ENCODE measurements around the gene TSHZ3. TPM values are rescaled to one million over a fixed set of nuclear protein-coding genes. Genes with fewer than 3 reads are reported as not detected.

Gene TSHZ3
- total RNA-seq, 1 experiment from 2014 or later = 5.4 TPM

DNA sequence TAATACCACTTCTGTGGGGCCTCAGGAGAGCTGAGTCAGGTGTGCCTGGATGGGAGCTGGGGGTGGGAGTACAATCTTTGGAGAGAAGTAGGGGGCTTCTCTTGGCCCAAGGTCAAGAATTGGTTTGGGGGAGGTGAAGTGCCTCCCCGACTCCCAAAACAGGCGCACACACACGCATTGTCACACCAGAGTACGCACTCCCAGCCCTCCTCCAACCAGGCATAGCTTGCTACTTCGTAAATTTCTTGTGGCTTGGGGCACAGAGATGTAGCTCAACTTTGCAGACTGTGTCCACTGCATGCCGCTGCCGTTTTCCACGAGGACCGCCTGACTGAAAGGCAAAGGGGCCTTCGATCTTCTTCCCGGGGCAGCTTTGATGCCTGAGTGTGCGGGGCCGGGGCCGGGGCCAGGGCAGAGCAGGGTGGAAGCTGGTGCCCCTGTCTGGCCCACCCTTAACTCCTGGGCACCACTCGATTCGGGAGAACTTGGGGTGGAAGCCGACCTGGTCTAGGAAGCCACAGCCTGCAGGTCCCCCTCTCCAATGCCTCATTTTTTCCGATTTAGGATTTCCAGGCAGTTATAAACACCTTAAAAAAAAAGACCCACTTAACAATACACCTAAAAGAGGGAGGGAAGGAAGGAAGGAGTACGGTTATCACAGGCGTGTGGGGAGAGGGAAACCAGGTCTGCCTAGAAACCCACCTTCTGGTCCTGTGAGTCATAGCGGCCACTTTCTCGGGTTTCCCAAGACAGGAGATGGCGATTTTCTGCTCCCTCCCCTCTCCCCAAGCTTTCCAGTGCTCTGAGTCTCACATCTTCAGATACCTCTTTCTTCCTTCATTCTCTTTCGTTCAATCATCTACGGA lies 5.8 kb upstream of the TSHZ3 start:
- DNase-seq (ENCODE audit: low spot score) = no peak

DNA sequence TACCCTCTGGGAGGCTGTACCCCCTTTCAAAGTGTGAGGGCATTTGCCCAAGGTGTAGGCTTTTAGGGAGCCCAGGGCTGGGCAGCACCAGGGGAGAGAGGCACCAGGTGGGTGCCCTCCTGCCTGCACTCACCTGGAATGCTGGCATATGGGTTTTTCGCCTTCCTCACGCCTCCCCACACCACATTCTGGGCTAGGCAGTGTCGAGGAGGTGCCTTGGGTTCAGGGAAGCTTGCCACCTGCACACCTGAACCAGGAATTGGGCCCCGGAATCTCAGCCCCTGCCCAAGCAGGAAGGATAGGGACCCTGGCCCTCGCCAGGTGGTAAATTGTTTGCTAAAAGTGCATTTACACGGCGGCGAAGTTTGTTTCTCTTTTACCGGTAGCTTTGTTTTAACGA lies 5.1 kb upstream of the TSHZ3 start:
- no peak for DNase-seq (ENCODE audit: low spot score)

DNA sequence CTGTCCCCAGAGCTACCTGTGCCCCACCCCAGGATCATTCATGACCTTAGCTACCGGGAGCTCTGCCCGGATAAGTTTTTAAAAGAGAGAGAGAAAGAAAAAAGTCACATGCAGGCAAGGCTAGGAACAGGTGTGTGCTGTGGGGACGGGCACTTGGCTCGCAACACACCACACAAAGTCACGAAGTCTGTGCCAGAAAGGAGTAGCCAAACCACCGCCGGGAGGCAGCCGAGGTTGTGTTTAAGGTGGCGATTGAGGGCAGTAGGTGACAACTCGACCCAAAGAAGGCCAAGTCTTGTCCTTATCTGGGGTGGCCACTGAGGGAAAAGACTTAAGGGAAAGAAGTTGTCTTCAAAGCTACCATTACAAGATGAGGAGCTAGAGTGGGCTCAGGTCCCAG lies 4.6 kb upstream of the TSHZ3 start:
- no peak for DNase-seq (ENCODE audit: low spot score)

DNA sequence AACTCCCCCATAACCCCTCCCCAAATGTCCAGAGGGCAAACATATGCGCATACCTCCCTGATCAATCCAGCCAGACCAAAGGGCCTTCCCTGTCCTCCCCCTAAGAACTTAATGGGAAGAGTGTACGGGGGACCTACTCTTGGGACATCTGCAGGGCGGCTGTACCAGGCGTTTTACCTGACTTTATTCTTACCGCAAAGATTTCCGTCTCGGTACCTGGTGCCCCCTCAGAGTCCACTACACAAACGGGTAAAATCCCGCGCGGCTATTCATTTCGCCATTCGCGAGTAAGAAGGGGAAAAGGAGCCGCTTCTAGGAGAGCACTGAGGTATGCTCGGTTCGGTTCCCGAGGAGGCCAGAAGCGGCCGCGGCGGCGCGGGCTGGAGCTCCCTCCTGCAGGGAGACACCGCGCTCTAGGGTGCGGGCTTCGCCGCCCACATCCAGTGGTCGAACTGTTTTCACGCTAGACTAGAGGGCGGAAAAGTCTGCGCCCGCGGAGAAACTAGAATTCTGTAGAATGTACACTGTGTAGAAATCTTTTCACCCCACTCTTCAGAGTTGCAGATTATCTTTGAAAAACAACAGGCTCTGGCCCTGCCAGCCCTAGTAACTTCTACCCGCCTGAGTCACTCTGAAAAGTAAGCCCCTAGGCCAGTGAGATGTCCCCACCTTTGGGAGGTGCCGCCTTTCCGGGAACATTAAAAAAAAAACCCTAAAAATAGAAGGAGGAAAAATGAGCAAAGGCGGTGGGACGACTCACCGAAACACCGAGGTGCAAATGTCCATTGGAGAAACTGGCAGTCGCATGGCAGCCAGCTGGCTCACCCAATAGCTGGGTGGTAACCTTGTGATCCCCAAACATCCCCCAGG lies 3.8 kb upstream of the TSHZ3 start:
- DNase-seq (ENCODE audit: low spot score) = no peak

DNA sequence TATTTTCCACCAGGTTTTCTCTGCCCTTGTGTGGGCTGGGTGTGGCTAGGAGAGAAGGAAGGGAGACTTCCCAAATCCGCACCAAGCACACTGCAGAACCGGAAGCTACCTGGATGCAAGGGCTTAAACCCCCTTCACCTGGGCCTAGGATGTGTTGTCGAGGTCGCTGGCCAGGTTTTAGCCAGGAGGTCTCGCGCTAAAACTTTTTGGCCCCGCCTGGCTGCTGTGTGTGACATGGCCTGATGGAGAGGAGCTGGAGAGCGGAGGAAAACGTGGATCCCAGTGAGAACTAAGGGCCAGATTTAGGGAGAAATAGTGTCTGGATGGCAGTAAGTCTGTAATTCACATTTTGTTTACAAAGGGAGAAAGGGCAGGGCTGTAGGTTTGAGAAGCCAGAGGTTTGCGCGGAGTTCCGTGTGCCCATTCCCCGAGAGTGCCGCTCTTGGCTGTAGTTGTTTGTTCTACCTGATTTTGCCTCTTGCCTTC lies 3.1 kb upstream of the TSHZ3 start:
- no peak for DNase-seq (ENCODE audit: low spot score)

DNA sequence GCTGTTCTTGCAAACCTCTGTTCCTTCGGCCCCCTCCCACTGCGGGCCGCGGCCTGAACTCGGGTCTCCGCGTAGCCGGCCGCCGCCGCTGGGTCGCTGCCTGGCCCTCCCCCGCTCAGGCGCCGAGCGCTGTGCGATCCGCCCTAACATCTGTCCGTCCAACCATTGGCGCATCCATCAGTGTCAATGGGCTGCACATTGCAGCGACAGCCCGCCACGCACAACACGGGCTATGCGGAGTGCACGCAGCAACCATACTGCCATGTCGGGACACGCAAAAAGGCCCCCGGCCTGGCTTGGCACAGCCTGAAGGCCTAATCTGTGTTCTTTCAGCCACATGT lies 2.6 kb upstream of the TSHZ3 start:
- DNase-seq (ENCODE audit: low spot score) = no peak

DNA sequence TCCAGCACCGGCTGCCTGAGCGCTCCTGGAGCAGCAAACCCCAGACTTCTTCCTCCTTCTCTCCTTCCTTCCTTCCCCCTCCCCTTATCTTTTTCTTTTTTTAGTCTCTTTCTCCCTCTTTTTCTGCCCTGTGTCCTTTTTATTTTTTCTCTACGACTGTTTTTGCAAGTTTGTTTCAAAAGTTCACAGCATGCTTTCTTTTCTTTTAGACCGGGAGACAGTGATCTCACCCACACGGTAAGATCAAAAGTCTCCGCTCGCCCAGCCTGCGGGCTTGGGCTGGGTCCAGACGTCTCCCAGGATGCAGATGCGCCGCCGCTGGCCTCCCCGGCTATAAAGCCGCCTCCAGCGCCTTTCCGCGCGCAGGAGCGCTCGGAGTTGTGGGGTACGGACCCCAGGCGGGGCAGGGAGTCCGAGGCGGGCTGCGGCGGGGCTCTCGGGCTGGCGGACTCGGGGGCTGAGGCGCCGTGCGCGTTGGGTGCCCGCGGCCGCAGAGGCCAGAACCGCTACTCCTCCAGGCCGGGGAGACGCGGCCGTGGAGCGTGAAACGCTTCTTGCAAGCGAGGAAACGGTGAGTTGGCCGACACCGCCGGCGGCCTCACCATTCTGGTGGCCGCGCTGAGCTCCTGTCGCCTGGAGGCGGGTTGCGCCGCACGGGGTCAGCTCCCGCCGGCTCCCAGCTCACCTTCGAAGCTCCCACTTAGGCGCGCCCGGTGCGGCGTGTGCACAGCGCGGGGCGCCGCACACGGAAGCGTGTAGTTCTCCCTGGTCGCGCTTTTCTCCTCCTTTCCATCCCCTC lies 2.0 kb upstream of the TSHZ3 start:
- DNase-seq (ENCODE audit: low spot score) = peak; percentile 41

DNA sequence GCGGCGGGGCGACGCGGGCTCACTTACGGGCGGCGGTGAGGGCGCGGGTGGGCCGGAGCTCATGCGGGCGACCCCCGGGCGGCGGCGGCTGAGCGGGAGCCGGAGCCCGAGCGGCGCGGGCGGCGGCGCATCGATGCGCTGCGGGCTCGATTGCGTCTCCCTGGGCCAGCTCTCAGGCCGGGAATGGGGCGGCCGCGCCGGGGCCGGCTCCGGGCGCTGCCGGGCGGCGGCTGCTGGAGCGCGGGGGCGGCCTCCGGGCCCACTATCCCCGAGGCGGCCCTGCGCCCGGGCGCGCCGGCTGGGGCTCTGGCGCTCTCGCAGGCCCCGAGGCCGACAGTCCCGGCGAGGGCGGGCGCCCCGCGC lies 1.4 kb upstream of the TSHZ3 start:
- DNase-seq (ENCODE audit: low spot score) = peak; percentile 27

DNA sequence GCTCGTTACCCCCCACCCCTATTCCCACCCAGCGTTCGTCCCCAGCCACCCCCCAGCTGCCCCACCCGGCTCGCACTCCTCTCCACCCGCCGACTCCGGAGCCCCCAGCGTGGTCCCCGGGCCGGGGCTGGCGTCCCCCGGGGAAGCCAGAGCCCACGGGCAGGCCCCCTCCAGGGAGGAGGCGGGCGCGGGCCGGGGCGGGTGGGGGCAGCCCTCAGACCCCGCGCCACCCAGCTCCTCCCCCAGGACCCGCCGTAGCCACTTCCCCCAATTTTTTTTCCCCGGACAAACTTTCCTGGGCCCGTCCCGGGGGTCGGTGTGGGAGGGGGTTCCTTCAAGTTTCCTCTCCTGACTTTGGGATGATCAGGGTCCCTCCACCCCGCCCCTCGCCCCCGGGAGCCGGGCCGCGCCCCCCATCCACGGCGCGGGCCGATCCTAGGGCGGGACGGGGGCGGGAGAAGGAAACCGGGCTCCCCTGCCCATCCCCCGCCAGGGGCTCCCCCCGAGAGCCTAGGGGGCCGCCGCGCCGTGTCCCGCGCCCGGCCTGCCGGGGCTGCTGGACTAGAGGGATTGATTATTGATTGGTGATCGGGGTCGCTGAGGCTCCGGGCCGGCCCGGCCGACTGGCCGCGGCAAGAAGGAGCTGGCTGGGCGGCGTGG lies 927 bp upstream of the TSHZ3 start:
- DNase-seq (ENCODE audit: low spot score) = no peak

DNA sequence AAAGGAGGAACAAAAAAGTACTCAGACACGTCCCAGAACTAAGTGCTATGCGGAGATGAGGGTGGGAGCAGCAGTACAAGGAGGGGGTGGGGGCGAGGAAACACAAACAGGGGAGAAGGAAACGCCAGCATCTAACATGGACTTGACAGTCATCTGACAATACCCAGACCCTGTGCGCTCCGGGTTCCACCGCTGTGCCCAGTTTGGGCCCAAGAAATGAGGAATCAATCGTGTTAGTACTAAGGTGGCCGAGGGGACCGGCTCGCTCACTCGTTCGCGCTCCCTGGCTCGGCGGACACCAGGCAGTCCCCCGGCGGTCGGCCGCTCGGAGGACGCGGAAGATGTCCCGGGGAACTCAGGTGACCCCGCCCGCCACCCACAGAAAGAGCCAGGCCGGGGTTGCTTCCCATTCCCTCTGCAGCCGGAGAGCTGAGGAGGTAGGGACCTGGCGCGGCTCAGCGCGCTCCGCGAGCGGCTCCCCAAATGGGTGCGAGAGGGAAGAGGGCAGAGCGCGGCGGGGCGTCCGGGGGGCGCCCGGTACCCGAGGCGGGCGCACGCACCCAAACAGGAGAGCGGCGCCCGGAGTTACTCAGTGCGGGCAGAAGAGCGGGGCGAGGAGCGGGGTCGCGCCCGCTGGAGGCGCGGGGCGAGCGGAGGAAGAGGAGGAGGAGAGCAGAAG lies 616 bp downstream of the TSHZ3 start:
- DNase-seq (ENCODE audit: low spot score) = no peak

DNA sequence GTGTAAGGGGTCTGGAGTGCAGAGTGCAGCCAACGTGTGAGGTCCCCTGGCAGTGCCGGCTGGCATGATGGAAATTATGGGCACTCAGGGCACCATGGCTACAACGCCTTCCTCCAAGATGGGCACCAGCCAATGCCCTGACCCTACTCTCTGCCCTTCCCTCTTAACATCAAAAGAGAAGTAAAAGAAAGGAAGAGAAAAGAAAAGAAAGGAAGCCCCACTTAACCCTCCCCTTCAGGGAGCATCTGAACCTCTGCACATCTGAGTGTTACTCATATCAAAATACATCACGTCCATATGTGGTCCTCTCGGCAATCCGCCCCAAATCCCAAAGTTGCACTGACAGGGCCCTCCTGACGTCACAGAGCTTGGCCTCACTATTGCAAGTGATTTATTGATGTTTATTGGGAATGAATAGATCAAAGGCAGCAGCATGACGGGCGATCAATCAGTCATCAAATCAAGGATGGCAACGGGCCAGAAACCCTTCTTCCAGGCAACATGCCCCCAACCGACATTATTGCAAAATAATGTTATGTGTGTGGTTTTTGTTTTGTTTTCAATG lies 1.3 kb downstream of the TSHZ3 start:
- no peak for DNase-seq (ENCODE audit: low spot score)

DNA sequence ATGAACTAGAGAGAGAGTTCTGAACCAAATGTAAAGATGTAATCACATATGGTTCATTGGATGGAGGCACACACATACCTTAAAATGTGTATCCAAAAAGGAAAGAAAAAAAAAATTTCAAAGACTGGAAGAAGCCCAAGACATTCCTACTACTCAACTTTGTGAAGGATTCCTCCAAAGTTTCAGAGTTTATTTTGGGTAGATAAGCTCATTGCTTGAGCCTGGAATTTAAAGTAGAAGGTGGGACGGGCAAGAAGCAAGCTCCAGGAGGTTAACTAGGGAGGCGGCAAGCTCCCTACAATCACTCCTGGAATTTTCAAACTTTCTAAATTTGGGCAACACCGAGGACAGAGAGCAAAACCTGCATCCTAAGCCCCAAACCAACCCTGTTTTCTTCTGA lies 1.9 kb downstream of the TSHZ3 start:
- DNase-seq (ENCODE audit: low spot score) = no peak

DNA sequence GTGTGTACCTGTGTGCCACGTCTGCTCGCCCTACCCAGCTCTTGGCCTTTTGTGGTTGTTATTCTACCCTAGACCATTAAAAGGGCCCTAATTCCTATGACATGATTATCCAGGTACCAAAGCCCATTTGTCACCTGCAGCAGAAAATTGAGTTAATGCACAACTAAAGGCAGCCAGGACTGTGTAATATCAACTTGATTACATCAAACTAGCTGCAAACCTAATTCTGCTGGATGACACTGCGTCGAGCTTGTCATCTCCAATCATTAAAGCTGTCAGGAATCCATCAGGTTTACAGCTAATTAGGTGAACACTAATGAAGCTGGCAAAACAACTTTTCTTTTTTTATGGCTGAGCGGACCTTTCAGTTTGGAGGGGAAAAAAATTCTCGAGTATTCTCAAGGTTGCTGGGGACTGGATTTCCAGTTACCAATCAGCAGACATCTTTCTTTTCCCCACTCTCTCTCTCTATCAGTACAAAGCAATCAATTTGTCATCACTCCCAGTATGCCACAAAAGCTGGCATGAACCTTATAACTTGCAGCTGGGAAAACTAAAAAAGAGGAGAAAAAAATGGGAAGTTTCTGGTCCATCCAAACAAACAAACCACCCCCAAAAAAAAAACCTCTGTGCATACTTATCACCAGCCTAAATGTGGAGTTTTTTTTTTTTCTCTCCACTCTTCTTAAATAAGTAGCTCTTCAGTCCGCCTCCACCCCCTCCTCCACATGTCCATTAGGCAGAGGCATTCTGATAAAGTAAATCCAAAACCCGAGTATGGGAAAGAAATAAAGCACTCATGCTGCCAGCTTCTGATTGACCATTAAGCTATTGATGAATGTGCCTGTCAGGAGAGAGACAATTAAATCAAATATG lies 2.8 kb downstream of the TSHZ3 start:
- no peak for DNase-seq (ENCODE audit: low spot score)

DNA sequence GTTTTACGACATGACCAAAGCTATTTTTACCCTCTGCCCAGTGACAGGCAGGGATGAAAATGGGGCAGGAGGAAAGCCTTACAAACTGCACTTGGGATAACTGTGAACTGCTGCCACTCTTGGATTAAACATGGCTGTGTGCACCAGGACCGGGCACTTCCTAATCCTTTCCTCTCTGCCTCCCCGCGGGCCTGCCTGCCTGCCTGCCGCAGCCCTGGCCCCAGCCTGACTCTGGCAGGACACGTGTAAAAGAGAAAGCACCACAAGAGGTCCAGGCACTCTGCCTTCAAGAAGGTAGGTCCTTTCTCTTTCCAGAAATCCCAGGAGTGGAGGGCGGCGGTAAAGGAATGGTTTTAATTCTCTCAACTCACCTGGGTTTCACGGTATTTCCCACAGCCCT lies 4.8 kb downstream of the TSHZ3 start:
- DNase-seq (ENCODE audit: low spot score) = no peak

DNA sequence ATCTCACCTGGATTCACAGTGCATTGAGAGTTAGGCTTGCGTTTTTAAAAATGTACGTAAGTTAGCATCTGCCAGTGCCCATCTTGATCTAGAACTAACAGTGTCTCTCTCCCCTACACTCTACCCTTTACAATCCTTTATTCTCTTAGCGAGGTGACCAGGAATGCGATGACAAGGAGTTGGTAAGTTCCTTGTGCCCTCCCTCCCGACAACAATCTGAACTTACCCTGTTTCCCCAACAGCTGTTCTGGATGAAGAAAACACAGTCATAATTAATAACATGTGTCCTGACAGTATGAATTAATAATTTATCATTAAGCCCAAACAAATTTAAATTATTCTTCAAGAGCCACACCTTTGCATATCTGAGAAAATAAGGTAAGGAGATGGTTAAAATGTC lies 6.3 kb downstream of the TSHZ3 start:
- DNase-seq (ENCODE audit: low spot score) = no peak

DNA sequence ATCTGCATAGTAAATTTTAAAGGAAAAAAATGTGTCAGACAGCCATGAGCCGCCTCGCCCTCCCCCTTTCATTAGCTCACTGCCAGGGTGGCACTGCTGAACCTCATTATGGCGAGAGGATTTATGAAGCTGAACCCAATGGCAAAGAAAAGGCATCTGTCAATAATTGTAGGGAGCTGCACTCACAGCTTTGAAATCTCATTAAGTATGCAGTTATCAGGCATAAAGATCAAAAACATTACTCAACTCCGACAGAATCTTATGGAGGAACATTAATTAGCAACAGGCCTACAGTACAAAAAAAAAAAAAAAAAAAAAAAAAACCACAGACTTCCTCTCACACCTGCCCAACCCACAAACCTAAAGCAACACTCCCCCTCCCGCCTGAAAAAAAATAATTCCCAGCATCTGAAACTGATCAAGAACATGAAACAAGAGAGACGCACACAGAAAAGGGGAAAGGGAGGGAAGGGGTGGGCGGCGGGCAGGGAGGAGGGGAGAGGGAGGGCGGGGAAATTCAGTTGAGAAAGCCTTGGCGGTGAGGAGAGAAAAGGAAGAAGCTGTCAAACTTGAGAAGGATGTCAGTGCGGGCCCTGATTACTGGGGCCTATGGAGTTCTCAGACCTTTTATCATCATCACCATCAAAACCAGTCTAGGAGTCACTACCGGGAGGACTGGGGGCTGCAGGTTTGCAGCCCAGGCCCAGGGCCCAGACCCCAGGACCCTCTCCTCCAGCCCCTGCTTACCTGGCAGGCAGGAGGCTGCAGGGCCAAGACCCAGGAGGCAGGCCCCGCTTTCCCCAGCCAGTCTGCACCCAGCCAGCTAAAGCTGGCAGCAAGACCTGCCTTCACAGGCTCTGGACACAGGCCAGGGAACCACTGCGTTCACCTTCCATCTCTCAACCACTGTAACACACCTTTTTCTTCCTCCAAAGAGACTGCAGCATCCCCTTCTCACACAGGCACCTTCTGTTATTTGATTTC lies 8.9 kb downstream of the TSHZ3 start:
- DNase-seq (ENCODE audit: low spot score) = no peak

DNA sequence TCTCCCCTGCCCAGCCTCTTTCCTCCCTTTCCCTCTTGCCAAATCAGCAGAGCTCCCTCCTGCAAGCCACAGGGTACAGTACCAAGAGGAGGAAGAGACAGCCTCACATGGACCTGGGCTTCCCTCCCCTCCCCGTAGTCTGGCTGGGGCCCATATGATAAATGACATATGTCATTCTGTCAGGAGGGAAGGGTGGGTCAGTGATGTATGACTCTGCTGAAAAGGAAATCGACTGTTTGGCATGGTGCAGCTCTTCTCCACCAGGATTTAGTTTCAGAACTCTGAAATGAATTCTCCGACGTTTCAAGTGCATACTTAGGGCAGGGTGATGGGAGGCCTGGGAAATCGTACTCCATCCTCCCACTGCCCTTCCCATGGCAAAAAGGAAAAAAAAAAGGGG lies 9.8 kb downstream of the TSHZ3 start:
- no peak for DNase-seq (ENCODE audit: low spot score)

DNA sequence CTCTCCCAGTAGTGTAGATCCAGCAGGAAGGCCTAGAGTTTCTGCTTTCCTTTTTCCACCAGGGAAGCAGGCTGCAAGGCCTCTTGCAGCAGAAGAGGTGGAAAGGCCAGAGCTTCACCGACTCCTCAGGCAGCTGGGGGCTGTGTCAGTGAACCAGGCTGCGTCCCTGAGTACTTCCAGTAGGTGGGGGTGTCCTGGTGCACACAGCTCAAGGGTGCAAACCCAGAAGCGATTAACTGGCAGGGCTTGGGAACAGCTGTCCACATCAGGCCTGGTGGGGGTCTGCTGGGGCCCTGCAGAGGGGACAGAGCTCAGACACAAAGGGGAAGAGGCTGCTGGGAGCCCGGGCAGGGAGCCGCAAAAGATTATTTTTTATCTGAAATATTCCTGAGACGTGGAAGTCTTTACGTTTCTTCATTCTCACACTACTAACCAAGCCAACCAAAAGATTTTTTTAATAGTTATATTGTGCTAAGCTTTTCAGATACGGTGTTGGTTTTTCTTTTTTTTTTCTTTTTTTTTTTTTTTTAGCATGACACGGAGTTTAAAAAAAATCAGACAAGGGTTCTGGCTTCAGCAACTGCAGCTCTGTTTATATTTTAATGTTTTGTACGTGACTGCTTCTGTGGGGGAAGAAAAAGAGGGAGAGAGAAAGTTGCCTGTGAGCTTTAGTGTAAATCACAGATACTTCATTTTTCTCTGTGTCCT lies 11.0 kb downstream of the TSHZ3 start:
- DNase-seq (ENCODE audit: low spot score) = peak; percentile 57
